ENCODE measurements around the gene ZNF827. TPM values are rescaled to one million over a fixed set of nuclear protein-coding genes. Genes with fewer than 3 reads are reported as not detected.

ZNF827 gene
- total RNA-seq, 1 experiment from 2014 or later = 5.3 TPM

DNA sequence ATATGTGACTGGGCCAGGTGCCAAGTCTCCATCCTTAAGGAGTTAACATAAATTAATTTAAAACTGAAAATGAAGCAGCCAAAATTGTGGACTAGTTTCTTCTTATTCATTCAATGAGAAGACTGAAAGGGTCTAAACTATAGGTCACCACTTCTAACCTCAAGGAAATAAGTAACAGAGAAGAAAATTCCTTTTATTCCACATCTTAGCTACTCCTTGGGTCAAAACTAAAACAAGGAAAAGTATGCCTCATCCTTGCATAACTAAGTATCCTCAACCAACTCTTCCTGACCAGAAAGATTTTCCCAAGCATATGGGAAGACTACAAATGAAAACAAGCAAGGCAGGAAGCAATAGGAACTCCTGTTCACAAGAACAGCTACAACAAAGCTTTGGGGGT lies 71.2 kb downstream of the ZNF827 start:
- no peaks in the 10 kb centered on the region for H3K36me3 Mint-ChIP-seq (ENCODE audit: insufficient read depth, unreplicated experiment)

DNA sequence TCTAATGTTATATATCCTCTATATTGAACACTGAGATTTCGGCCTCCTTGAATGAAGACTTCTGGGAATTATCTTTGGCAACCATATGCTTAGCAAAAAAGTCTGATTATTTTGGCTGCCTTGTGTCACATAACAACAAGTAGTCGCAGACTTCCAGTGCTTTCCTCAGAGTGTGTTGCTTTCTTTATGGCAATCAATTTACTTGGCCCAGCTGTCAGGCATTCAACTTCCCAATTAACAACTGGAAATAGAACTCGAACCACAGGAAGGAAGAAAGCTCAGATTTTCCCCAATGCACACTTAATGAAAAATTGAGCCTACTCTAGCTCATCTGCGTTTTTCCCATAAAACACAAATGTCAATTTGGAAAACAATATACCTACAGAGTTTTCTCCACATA lies 71.6 kb downstream of the ZNF827 start:
- no peak for DNase-seq
- Mint-ChIP-seq H3K27ac (ENCODE audit: unreplicated experiment) (no peak overlapping the region), H3K4me3 (ENCODE audit: unreplicated experiment) (no peak overlapping the region), H3K9me3 (ENCODE audit: unreplicated experiment) (no peaks in the 10 kb centered on the region), H3K27me3 (ENCODE audit: insufficient read depth, unreplicated experiment) (no peaks in the 10 kb centered on the region), H3K36me3 (ENCODE audit: insufficient read depth, unreplicated experiment) (no peaks in the 10 kb centered on the region), H3K4me1 (ENCODE audit: low read depth, unreplicated experiment) (no peaks in the 10 kb centered on the region)
- BruUV-seq (replicated peaks) = no TSS peak
- no peaks in the 10 kb centered on the region for H3K9me3 ChIP-seq
- no peak overlapping the region for H3K4me3 ChIP-seq (ENCODE audit: low read depth, low read length)
- ChIA-PET CTCF (no interaction called here), POLR2A (no interaction called here)
- TF ChIP-seq, protein P1, sequence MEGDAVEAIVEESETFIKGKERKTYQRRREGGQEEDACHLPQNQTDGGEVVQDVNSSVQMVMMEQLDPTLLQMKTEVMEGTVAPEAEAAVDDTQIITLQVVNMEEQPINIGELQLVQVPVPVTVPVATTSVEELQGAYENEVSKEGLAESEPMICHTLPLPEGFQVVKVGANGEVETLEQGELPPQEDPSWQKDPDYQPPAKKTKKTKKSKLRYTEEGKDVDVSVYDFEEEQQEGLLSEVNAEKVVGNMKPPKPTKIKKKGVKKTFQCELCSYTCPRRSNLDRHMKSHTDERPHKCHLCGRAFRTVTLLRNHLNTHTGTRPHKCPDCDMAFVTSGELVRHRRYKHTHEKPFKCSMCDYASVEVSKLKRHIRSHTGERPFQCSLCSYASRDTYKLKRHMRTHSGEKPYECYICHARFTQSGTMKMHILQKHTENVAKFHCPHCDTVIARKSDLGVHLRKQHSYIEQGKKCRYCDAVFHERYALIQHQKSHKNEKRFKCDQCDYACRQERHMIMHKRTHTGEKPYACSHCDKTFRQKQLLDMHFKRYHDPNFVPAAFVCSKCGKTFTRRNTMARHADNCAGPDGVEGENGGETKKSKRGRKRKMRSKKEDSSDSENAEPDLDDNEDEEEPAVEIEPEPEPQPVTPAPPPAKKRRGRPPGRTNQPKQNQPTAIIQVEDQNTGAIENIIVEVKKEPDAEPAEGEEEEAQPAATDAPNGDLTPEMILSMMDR (IDR thresholded peaks at IDR 0.05; ENCODE audit: insufficient read depth in 1 of 2, low read depth in 1 of 2, low read length in 1 of 2, severe bottlenecking in 1 of 2, unreplicated experiment in 1 of 2) = no peak
- intact Hi-C loops (cut with micrococcal nuclease; ENCODE audit: unreplicated experiment) = no loop called here
- H3K36me3 ChIP-seq (ENCODE audit: control insufficient read depth, insufficient read depth, low read length) = no peaks in the 10 kb centered on the region
- no peaks in the 10 kb centered on the region for H3K4me1 ChIP-seq
- H3K27me3 ChIP-seq (replicated peaks; ENCODE audit: control insufficient read depth, insufficient read depth, low read length) = no peaks in the 10 kb centered on the region

More for the DNA sequence above, 71.2 kb downstream of the ZNF827 start:
- Histone ChIP-seq H3K27me3 (replicated peaks; ENCODE audit: control insufficient read depth, insufficient read depth, low read length) (no peaks in the 10 kb centered on the region), H3K4me3 (ENCODE audit: low read depth, low read length) (no peak overlapping the region), H3K36me3 (ENCODE audit: control insufficient read depth, insufficient read depth, low read length) (no peaks in the 10 kb centered on the region), H3K4me1 (no peaks in the 10 kb centered on the region), H3K9me3 (no peaks in the 10 kb centered on the region)
- TF ChIP-seq, protein P1 (IDR thresholded peaks at IDR 0.05; ENCODE audit: insufficient read depth in 1 of 2, low read depth in 1 of 2, low read length in 1 of 2, severe bottlenecking in 1 of 2, unreplicated experiment in 1 of 2) = no peak
- no peak overlapping the region for H3K4me3 Mint-ChIP-seq (ENCODE audit: unreplicated experiment)
- H3K27ac Mint-ChIP-seq (ENCODE audit: unreplicated experiment) = no peak overlapping the region
- ChIA-PET CTCF (no interaction called here), POLR2A (no interaction called here)
- no peak for DNase-seq
- no peaks in the 10 kb centered on the region for H3K9me3 Mint-ChIP-seq (ENCODE audit: unreplicated experiment)
- intact Hi-C loops (cut with micrococcal nuclease; ENCODE audit: unreplicated experiment) = no loop called here
- BruUV-seq (replicated peaks) = no TSS peak
- no peaks in the 10 kb centered on the region for H3K4me1 Mint-ChIP-seq (ENCODE audit: low read depth, unreplicated experiment)
- no peaks in the 10 kb centered on the region for H3K27me3 Mint-ChIP-seq (ENCODE audit: insufficient read depth, unreplicated experiment)

DNA sequence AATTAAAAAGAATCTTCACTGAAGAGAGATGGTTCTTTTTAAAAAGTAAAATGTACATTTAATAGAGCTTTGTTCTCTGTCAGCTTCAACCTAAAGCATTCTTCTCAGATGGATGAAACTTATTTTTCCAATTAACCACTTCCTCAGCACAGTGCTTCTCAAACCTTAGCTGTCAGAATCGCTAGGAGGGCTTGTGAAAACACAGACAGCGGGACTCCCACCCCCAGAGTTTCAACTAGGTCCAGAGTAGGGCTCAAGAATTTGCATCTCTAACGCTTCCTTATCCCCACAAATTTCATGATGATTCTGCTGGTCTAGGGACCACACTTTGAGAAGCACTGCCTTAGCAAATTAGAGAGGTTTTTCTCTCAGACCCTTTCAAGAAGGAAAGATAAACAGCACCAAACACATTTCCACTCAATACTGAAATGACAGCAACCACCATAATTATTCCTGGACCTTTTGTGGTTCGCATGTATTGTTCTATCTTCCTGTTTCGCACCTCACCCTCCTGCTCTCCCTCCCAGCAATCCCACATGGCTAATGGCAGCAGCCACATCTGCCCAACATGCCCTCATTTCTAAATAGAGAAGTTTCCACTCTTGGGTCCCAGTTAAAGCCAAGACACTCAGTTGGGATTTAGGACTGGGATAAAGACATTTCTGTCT lies 73.2 kb downstream of the ZNF827 start:
- Histone ChIP-seq H3K9me3 (no peaks in the 10 kb centered on the region), H3K27me3 (replicated peaks; ENCODE audit: control insufficient read depth, insufficient read depth, low read length) (no peaks in the 10 kb centered on the region), H3K4me3 (ENCODE audit: low read depth, low read length) (no peak overlapping the region), H3K4me1 (no peaks in the 10 kb centered on the region), H3K36me3 (ENCODE audit: control insufficient read depth, insufficient read depth, low read length) (no peaks in the 10 kb centered on the region)
- H3K4me1 Mint-ChIP-seq (ENCODE audit: low read depth, unreplicated experiment) = no peaks in the 10 kb centered on the region
- BruUV-seq (replicated peaks) = no TSS peak
- ChIA-PET CTCF (no interaction called here), POLR2A (no interaction called here)
- no peaks in the 10 kb centered on the region for H3K27me3 Mint-ChIP-seq (ENCODE audit: insufficient read depth, unreplicated experiment)
- no peak overlapping the region for H3K4me3 Mint-ChIP-seq (ENCODE audit: unreplicated experiment)
- intact Hi-C loops (cut with micrococcal nuclease; ENCODE audit: unreplicated experiment) = no loop called here
- no peaks in the 10 kb centered on the region for H3K9me3 Mint-ChIP-seq (ENCODE audit: unreplicated experiment)
- DNase-seq = no peak
- H3K27ac Mint-ChIP-seq (ENCODE audit: unreplicated experiment) = no peak overlapping the region
- TF ChIP-seq, protein P1 (IDR thresholded peaks at IDR 0.05; ENCODE audit: insufficient read depth in 1 of 2, low read depth in 1 of 2, low read length in 1 of 2, severe bottlenecking in 1 of 2, unreplicated experiment in 1 of 2) = no peak
- H3K36me3 Mint-ChIP-seq (ENCODE audit: insufficient read depth, unreplicated experiment) = no peaks in the 10 kb centered on the region
